GM18511 (cell line): ENCODE results near the gene SLX4.
A peak's percentile ranks its signal among the peaks of the same experiment; 100 is the strongest.
"Not testable (repeated sequence)": the region's sequence is repeated elsewhere in the genome, so short reads cannot be mapped to it uniquely, and the experiment has no call there.

Source experiments
- ATAC-seq: cut with Tn5 transposase; IDR thresholded peaks from one replicate; pipeline ENCODE4 v1.9.1; 2021; ENCODE audit warnings: mild to moderate bottlenecking, moderate library complexity; ENCODE audit not compliant: unreplicated experiment

Gene SLX4

DNA sequence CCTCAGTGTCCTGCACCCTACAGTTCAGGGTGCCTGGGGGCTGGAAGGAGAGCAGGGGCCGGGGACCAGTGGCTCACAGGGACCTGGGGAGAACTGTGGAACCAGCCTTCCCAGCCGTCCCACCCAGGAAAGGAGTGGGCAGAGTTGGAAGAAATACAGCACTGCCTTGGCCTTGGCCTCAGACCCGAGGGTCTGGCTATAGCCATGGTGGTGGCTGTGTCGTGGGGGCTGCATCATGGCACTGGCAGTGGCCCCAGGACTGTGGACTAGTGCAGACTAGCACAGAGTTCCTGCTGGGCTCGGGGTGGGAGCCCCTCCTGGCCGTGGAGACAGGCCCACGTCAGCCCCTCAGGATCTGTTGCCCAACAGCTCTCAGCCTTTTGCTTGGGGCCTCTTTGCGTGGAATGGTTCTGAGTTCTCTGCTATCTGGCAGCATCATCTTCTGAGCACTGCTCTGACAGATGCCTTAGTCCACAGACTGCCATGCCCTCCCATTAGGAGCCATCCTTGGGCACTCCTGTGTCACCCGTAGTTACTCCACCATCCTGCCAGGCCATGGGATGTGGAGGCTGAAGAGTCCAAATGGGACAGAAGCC lies 30.5 kb upstream of the SLX4 start:
- no peak for ATAC-seq

DNA sequence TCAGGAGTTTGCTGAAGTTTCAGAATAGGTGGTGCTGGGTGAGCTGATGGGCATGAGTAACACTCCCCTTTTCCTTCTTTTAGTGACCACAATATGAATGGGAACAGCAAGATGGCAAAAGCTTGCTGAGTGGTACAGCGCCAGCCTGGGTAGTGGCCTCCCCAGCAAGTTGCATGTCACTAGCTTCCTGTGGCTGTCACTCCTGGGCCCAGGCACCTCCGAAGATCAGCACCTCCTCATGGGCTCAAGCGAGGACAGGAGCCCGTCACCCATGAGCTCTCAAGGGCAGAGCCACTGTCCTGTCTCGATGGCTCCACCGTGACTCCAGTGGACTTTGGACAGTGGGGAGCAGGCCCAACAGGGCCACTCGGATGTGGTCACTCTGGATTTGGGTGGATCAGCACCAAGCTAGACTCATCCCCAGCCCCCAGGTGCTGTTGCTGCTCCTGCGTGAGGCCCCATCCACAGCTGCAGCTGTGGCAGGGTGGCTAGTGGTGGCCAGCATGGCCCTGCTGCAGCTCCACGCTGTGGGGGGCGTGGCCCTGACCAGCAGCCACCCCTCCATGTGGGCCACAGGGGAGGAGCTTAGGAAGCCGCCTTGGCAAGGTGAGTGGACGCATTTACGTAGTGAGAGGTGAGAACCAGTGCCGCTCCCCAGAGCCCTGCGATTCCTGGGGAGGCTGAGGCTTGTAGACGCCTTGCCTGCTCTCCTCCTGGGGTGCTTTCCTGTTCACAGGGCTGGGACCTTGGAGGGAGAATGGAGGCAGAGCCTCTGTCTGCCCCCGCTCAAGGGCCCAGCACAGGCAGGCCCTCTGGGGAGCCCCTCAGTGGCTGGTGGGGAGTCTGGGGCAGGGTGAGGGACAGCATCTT lies 29.5 kb upstream of the SLX4 start:
- no peak for ATAC-seq

DNA sequence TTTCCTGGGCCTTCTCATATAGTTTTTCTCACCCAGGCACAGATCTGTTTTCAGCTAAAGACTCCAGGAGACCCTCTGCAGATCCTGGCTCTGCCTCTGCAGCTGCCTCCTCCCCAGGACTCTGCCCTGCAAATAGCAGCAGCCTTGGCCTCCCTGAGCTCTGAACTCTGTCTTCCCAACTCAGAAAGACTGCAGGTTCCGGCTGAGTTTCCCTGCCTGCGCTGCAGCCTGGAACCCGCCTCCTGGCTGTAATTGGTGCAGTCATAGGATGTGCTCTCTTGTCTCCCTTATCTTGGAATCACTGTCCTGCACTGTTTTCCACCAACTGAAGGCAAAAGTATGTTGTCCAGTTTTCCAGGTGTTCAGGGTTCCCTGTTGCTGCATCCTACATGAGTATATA lies 28.8 kb upstream of the SLX4 start:
- ATAC-seq = no peak

DNA sequence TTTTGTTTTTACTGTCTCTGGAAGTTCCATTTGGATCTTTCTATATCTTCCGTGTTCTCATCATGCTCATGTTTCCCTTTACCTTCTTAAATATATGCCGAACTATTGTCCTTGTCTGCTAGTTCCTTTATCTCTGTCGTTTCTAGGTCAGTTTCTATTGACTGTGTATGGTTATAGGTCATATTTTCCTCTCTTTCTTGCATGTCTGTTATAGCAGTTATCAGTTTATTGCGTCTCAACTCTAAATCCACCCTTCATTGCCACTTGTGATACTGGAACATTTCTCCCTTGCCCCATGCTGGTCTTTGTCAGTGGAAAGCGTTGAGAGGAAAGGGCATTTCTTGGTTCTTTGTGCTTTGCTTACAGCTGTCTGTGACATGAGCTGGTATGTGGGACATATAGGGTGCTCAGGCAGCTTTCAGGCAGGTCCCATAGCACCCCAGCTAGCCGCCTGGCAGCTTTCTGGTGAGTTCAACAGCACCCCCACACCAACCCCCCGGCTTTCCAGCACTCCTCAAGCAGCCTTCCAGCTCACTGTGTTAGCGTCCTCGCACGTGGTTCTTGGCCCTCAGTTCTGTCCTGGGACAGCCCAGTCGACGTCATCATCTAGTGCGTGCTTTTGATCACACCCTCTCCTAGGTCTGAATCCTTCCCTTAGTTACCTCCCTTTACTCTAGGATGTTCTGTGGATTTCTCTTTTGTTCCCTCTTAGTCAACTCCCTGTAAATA lies 27.7 kb upstream of the SLX4 start:
- no peak for ATAC-seq

- no peak for ATAC-seq
Measured at GRCh38 chr16:3637371-3637923, 26.0 kb upstream of the SLX4 start.

DNA sequence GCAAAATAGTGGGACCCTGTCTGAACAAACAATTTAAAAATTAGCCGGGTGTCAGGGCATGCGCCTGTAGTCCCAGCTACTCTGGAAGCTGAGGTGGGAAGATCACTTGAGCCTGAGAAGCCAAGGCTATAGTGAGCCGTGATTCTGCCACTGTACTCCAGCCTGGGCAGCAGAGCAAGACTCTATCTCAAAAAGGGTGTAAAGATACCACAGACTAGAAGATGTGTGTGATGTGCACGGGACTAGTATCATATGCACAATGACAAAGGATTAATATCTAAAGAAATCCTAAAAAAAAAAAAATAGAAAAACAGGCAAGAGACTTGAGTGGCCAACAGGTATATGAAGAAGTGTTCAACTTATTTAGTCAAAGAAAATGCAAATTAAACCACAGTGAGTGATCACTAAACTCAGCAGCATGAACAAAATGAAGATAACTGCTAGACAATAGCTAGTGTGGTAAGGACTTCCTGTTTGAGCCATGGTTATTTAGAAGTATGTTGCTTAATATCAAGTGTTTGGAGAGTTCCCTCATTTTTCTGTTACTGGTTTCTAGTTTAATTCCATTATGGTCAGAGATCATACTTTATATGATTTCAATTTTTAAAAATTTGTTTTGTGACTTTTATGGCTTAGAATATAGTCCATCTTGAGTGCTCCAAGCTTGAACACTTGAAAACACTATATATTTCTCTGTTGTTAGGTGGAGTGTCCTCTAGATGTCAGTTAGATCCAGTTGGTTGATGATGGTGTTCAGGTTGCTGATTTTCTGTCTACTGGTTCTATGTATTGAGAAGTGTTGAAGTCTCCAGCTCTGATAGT lies 14.7 kb upstream of the SLX4 start:
- peak; percentile 63 for ATAC-seq

GRCh38 chr16:3625331-3625730 lies 13.9 kb upstream of the SLX4 start:
- no peak for ATAC-seq

DNA sequence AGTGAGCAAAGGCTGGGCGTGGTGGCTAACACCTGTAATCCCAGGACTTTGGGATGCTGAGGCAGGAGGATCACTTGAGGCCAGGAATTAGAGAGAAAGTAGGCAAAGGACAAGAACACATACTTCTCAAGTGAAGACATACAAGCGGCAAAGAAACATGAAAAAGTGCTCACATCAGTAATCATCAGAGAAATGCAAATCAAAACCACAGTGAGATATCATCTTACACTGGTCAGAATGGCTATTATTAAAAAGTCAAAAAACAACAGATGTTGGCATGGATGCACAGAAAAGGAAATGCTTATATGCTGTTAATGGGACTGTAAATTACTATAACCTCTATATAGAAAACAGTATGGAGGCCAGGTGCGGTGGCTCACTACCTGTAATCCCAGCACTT lies 12.2 kb upstream of the SLX4 start:
- no peak for ATAC-seq

DNA sequence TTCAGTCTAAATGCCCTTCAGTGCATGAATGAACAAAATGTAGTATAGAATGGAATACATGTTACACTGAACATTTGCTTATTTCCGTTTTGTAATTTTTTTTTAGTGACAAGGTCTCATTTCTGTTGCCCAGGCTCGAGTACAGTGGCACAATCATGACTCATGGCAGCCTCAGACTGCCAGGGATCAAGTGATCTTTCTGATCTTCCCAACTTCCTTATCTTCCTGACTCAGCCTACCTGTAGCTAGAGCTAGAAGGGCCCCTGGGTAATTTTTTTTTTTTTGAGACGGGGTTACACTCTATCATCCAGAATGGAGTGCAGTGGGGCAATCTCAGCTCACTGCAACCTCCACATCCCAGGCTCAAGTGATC lies 7.3 kb upstream of the SLX4 start:
- no peak for ATAC-seq

DNA sequence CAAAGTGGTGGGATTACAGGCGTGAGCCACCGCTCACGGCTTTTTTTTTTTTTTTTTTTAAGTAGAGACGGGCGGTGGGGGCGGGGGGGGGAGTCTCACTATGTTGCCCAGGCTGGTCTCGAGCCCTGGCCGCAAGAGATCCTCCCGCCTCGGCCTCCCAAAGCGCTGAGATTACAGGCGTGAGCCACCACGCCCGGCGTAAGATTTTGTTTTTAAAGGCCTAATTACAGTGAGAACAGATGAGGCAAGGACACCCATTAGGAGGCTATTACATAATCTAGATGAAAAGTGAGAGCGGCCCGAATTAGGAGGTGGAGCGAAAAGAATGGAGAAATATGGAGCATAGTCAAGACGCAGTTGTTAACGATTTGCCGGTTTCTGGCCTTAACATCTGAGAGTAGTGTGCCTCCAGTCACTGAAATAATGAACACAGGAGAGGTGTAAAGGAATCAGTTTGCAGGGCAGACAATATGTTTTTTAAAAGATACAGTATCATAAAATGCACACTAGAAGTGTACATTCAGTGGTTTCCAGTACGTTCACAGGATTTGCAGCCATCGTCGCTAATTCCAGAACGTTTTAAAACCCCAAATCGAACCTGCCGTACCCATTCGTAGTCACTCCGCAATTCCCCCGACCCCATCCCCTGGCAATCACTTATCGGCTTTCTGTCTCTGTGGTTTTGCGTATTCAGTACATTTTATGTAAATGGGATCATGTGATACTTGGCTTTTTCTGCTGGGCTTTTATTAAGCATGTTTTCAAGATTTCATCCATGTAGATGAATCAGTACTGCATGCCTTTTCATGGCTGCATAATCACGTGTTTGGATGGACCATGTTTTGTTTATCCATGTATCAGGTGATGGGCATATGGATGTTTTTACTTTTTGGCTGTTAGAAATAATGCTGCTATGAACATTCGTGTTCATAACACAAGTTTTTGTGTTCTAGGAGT lies 1.4 kb upstream of the SLX4 start:
- no peak for ATAC-seq

DNA sequence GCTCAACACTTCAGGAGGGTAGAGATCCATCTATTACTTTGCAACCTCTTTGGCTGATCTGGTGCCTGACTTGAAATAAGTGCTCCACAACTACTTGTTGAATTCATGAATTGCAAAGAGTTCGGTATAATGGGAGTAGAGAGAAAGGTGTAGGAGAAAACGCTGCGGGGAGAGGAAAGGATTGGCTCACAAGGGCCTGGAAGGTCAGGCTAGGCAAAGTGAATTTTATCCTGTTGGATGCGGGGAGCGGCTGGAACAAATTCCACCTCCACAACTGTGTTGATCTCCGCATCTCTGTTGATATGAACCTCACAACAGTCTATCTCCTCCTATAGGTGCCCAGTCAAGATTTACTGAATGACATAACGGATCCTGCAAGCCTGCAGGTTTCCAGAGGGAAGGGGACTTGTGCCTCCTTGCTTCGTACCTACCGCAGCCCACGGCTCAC lies 684 bp downstream of the SLX4 start:
- no peak for ATAC-seq

GRCh38 chr16:3609895-3610697 lies 1.3 kb downstream of the SLX4 start:
- no peak for ATAC-seq

DNA sequence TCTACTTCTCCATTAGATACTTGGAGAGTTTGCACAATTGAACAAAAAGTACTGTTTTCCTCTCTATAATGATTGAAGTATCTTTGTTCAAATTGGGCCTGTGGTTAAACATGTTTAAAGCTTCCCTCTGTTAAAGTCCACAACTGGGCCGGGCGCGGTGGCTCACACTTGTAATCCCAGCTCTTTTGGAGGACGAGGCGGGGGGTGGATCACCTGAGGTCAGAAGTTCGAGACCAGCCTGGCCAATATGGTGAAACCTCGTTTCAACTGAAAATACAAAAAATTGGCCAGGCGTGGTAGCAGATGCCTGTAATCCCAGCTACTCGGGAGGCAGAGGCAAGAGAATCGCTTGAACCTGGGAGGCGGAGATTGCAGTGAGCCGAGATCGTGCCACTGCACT lies 2.4 kb downstream of the SLX4 start:
- not testable (repeated sequence) for ATAC-seq

GRCh38 chr16:3608069-3608468 lies 3.3 kb downstream of the SLX4 start:
- no peak for ATAC-seq

DNA sequence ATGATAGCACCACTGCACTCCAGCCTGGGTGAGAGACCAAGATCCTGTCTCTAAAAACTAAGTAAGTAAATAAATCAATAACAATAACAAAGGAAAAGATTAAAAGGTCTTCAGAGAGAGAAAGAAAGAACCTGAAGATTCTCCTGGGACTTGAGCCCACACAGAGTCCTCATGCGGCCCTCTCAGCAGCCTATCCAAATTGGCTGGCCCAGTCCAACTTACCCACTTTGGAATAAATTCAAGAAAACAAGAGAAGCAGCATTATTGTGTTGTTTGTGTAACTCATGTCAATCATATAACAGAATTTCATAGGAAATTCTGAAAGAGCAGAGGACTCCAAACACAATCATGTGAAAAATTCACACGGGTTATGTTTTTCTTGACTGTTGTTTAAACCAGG lies 3.8 kb downstream of the SLX4 start:
- ATAC-seq = no peak

DNA sequence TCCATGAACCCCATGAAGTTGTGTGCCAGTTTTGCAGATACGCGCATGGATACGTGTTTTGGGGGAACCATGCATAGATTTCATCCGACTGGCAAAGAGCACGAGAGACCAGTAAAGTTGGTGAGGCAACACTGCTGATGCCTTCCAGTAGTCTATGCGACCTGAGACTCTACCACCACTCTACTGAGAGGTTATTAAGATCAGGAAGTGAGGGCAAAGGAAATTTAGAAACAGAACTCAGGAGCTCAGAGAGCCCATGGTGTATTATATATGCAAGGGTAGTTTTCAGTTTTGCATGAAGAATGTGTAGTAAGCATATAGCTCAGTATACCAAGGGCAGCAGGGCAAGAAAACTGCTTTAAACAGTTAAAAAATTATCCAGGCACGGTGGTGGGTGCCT lies 4.2 kb downstream of the SLX4 start:
- no peak for ATAC-seq

- ATAC-seq = no peak
Measured at GRCh38 chr16:3606441-3606840, 5.0 kb downstream of the SLX4 start.

DNA sequence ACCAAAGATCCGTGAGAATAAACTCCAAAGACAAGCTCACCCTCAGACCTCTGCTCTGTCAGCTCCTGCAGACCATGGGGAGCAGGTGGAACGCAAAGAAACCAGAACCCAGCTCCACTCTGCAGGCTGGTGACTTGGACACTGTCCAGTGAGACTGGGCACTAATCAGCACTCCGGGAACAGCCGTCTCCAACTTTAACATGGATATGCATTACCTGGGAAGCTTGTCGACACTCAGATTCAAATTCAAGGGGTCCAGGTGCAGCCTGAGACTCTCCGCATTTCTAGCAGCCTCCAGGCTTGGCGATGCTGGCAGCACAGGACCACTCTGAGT lies 9.1 kb downstream of the SLX4 start:
- no peak for ATAC-seq
